GM20000 (cell line): ENCODE data around the gene LLGL2.

Experiments used
- DNase-seq: peaks from one replicate; pipeline ENCODE4 v3.0.0; 2012; ENCODE audit warnings: low spot score
- CTCF ChIP-seq: IDR thresholded peaks from 2 replicates; pipeline ENCODE4 v1.5.1; 2012; ENCODE audit warnings: mild to moderate bottlenecking, control low read depth; ENCODE audit errors: extremely low read depth, missing control alignments

LLGL2 gene

GRCh38 chr17:75603123-75603522 lies 77.6 kb downstream of the LLGL2 start:
- no peak for TF ChIP-seq CTCF
- no peak for DNase-seq

- no peak for TF ChIP-seq CTCF
- no peak for DNase-seq
Observed at GRCh38 chr17:75604034-75604695, 78.7 kb downstream of the LLGL2 start.

GRCh38 chr17:75605790-75606189 lies 80.3 kb downstream of the LLGL2 start:
- TF ChIP-seq CTCF: no peak
- no peak for DNase-seq

- TF ChIP-seq CTCF: no peak
Observed at GRCh38 chr17:75607086-75607485, 81.6 kb downstream of the LLGL2 start.

GRCh38 chr17:75610103-75610984 lies 84.8 kb downstream of the LLGL2 start:
- peak; percentile 61 for DNase-seq

More at GRCh38 chr17:75607086-75607485, 81.6 kb downstream of the LLGL2 start:
- no peak for DNase-seq

GRCh38 chr17:75611851-75612429 lies 86.4 kb downstream of the LLGL2 start:
- no peak for DNase-seq
- TF ChIP-seq CTCF: no peak

More at GRCh38 chr17:75610103-75610984, 84.8 kb downstream of the LLGL2 start:
- TF ChIP-seq CTCF: no peak
